ENCODE data around the gene ACKR3.

ACKR3 gene

DNA sequence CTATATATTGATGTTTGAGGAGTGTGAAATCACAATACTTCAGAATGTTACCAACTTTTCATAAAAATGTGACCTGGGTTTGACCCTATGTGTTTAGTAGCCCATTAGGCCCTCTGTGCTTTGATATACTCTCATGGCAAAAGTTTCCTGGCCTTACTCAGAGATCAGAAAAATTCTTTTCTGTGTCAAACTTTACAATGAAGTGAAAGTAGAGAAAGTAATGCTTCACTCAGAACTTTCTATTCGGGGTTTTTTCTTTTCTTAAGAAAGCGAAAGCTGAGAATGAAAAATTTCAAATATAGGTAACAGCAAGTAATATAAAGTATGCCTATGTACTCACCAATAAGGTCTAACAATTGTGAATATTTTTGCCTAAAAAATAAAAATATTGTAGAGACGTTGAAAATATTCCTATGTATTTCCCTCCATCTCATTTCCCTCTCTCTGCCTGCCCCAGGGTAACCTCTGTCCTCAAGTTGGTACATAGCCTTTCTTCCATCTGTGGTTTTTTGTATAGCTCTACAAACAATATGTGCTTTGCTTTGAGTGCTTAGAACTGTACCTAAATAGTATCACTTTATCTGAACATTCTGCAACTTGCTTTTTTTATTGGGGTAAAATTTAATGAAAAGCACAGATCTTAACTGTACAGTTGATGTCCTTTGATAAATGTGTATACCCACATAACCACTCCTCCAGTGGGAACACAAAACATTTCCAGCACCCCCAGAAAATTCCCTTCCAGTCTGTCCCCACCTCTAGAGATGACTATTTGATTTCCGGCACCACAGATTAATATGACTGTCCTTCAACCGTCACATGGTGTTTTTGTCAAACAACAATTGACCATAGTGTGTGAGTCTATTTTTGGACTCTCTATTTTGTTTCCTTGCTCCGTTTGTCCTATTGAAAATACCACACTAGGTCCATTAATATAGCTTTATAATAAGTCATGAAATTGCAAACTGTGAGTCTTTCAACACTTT lies 10.3 kb upstream of the ACKR3 start:
- no peak overlapping the region for H3K9ac ChIP-seq (ENCODE audit: low read depth, low read length)
- no peaks in the 10 kb centered on the region for H3K4me1 ChIP-seq (ENCODE audit: insufficient read depth, low read length)
- no peaks in the 10 kb centered on the region for H3K27me3 ChIP-seq (ENCODE audit: insufficient read depth, low read length)
- no peaks in the 10 kb centered on the region for H3K36me3 ChIP-seq (ENCODE audit: insufficient read depth, low read length)
- H3K4me3 ChIP-seq (ENCODE audit: low read length), result no peak overlapping the region
- H3K27ac ChIP-seq (ENCODE audit: low read depth, low read length), result no peak overlapping the region
- 100% methylated on average over 2 of the region's 6 CpGs for WGBS
- H3K9me3 ChIP-seq (ENCODE audit: insufficient read depth, low read depth, low read length), result no peaks in the 10 kb centered on the region

DNA sequence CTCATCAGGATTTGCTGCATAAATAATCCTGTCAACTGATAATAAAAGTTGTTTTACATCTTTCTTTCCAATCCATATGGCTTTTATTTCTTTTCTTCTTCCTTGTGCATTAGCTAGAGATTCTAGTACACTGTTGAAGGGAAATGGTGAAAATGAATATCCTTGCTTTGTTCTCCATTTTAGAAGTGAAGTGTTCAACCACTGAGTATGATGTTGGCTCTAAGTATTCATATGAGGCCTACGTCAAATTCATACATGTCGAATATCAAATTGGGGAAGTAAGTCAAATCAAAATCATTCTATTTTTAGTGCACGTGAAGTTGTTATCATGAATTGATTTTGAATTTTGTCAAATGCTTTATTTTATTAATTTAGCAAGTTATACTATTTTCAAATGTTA lies 7.8 kb upstream of the ACKR3 start:
- Histone ChIP-seq H3K9ac (ENCODE audit: low read depth, low read length) (no peak overlapping the region), H3K36me3 (ENCODE audit: insufficient read depth, low read length) (no peaks in the 10 kb centered on the region), H3K9me3 (ENCODE audit: insufficient read depth, low read depth, low read length) (no peaks in the 10 kb centered on the region), H3K27ac (ENCODE audit: low read depth, low read length) (no peak overlapping the region), H3K4me3 (ENCODE audit: low read length) (no peak overlapping the region), H3K4me1 (ENCODE audit: insufficient read depth, low read length) (no peaks in the 10 kb centered on the region), H3K27me3 (ENCODE audit: insufficient read depth, low read length) (peaks cover 16% of the 10 kb centered on the region)
- WGBS, result 100% methylated on average over 2 of the region's 3 CpGs

DNA sequence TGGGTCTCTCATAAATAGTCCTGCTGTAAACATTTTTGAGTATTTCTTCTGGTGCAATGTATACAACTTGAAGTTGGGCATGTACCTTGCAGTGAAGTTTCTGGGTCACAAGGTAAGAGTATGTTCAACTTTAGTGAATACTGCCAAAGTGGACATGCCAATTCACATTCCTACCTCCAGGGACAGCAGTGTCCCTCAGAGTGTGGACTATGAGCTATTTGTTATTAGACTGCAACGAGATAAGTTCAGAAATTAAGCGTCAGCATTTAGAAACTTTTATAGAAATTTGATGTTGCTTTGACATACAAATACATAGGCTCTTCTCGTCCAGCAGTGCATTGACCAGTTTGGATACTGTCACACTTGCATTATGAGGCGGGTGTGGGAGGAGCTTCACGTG lies 7.2 kb upstream of the ACKR3 start:
- H3K27me3 ChIP-seq (ENCODE audit: insufficient read depth, low read length), result peaks cover 22% of the 10 kb centered on the region
- H3K27ac ChIP-seq (ENCODE audit: low read depth, low read length), result no peak overlapping the region
- H3K4me3 ChIP-seq (ENCODE audit: low read length), result no peak overlapping the region
- H3K9ac ChIP-seq (ENCODE audit: low read depth, low read length), result no peak overlapping the region
- no peaks in the 10 kb centered on the region for H3K9me3 ChIP-seq (ENCODE audit: insufficient read depth, low read depth, low read length)
- H3K36me3 ChIP-seq (ENCODE audit: insufficient read depth, low read length), result no peaks in the 10 kb centered on the region
- H3K4me1 ChIP-seq (ENCODE audit: insufficient read depth, low read length), result no peaks in the 10 kb centered on the region
- WGBS, result 93% methylated on average over 5 of the region's 5 CpGs

DNA sequence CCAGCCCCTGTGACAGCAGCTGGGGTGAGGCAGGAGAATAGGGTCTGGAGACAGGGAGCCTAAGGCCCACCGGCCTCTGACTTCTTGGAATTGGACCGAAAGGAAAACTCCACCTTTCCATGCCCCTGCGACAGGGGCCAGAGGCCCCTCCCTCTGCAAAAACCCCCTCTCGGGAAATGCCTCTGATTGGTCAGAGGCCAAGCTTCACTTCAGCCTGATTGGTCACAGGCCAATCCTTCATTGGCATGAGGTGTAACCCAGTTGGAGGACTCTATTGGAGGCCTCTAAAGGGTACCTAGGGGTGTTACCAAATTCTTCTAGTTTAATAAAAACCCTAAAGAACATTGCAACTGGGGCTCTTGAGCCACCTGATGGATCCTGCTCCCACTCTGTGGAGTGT lies 5.7 kb upstream of the ACKR3 start:
- Histone ChIP-seq H3K4me1 (ENCODE audit: insufficient read depth, low read length) (peaks cover 7% of the 10 kb centered on the region), H3K9me3 (ENCODE audit: insufficient read depth, low read depth, low read length) (no peaks in the 10 kb centered on the region), H3K27me3 (ENCODE audit: insufficient read depth, low read length) (peaks cover 37% of the 10 kb centered on the region), H3K9ac (ENCODE audit: low read depth, low read length) (no peak overlapping the region), H3K27ac (ENCODE audit: low read depth, low read length) (no peak overlapping the region), H3K36me3 (ENCODE audit: insufficient read depth, low read length) (no peaks in the 10 kb centered on the region), H3K4me3 (ENCODE audit: low read length) (no peak overlapping the region)
- WGBS, result 94% methylated on average over 4 of the region's 4 CpGs

DNA sequence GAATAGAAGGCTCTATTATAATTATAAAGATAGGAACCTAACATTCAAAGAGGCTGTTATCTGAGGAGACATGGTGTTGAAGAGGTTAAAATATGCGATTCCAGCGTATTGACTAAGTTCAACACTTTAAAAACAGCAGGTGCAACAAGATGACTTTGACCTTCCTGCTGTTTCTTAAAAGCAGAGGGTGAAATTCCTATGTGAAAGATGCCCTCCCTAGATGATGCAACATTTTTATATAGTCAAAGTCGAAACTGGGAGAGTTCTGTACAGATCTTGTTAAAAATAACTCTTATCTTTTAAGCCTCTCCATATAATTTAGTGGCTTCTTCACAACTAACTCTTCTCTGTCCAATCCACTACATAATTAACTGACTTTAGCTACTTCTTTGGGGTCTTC lies 4.4 kb upstream of the ACKR3 start:
- peaks cover 43% of the 10 kb centered on the region for H3K27me3 ChIP-seq (ENCODE audit: insufficient read depth, low read length)
- 74% methylated on average over 3 of the region's 3 CpGs for WGBS
- no peak overlapping the region for H3K4me3 ChIP-seq (ENCODE audit: low read length)
- H3K4me1 ChIP-seq (ENCODE audit: insufficient read depth, low read length), result peaks cover 18% of the 10 kb centered on the region
- no peaks in the 10 kb centered on the region for H3K36me3 ChIP-seq (ENCODE audit: insufficient read depth, low read length)
- no peak overlapping the region for H3K9ac ChIP-seq (ENCODE audit: low read depth, low read length)
- no peak overlapping the region for H3K27ac ChIP-seq (ENCODE audit: low read depth, low read length)
- no peaks in the 10 kb centered on the region for H3K9me3 ChIP-seq (ENCODE audit: insufficient read depth, low read depth, low read length)

DNA sequence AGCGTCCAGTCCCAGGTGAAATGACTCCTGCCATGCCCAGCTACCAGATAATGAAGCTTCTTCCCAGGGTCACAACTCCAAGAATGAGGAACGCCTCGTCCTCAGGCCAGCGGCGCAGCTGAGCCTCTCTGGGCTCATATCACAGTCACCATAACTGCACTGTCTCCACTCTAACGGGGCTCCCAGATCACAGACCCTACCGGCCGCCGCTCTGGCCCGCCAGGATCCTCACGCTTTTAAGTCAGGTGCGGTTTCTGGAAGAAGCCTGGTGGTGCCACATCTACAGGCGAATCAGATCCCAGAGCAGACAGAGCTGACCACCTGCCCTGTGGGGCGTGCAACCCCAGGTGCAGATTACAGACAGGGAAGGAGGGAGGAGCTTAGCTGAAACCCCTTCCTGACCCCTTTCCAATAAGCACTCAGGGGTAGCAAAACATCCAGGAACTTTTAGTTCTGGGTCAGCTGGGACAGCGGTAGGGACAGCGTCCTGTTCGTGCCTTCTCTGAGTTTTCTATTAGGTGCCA lies 3.7 kb upstream of the ACKR3 start:
- Histone ChIP-seq H3K4me3 (ENCODE audit: low read length) (no peak overlapping the region), H3K9me3 (ENCODE audit: insufficient read depth, low read depth, low read length) (no peaks in the 10 kb centered on the region), H3K9ac (ENCODE audit: low read depth, low read length) (no peak overlapping the region), H3K4me1 (ENCODE audit: insufficient read depth, low read length) (peaks cover 25% of the 10 kb centered on the region), H3K27me3 (ENCODE audit: insufficient read depth, low read length) (peaks cover 43% of the 10 kb centered on the region), H3K36me3 (ENCODE audit: insufficient read depth, low read length) (no peaks in the 10 kb centered on the region), H3K27ac (ENCODE audit: low read depth, low read length) (no peak overlapping the region)
- WGBS, result 91% methylated on average over 17 of the region's 17 CpGs

DNA sequence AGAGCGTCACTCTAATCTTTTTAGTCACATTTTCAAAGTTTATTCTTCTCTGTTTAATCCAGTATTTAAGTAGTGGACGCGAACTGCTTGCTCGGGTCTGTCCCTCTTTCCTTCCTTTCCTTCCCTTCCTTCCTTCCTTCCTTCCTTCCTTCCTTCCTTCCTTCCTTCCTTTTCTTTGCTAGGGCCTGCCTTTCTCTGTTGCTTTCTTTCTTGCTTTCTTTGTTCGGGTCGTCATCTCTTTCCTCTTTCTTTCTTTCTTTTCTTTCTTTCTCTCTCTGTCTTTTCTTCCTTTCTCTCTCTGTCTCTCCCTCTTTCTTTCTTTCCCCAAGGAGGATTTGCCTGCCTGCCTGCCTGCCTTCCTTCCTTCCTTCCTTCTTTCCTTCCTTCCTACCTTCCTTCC lies 3.0 kb upstream of the ACKR3 start:
- Histone ChIP-seq H3K27me3 (ENCODE audit: insufficient read depth, low read length) (peaks cover 43% of the 10 kb centered on the region), H3K4me1 (ENCODE audit: insufficient read depth, low read length) (peaks cover 32% of the 10 kb centered on the region)
- 87% methylated on average over 6 of the region's 6 CpGs for WGBS

DNA sequence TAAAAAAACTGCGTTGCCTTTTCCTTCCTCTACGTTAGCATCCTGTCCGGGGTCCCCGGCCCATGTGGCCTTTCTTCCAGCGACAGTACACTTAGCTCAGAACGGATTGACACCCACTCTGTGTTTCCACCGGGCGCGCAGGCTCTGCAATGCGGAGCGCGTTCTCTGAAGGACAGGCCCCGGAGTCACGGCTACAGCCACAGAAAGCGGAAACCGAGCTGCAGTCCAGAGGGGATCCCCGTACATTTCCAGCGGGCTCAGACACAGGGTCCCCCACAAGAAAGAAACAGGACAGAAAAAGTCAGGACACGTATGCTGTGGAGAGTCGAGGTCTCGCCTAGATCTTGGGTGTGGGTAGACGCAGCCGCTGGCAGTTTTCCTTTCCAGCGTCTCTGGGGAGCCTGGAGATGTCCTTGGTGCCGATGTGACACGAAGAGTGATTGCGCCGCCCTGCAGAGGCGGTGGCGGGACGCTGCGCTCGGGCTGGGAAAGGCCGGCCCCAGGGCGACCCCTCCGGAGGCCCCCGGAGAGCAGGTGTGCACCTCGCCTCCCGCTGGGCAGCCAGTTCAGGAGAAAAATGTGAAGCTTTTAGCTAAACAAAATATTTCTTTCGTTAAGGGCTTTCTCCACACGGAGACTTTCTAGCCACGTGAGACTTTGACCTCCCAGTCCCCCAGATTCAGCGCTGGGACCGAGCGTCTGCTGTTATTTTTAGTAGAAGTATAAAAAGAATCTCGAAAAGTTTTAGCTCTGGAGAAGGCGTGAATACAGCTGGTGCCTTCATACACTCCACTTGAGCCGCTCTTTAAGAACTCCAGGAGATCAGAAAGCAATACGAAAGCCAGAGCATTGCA lies 1.3 kb upstream of the ACKR3 start:
- Histone ChIP-seq H3K9ac (ENCODE audit: low read depth, low read length) (peak overlapping the region; percentile 36; the same call in 1 of the 2 replicates), H3K27me3 (ENCODE audit: insufficient read depth, low read length) (peaks cover 43% of the 10 kb centered on the region), H3K27ac (ENCODE audit: low read depth, low read length) (no peak overlapping the region)

More for the DNA sequence above, 3.0 kb upstream of the ACKR3 start:
- Histone ChIP-seq H3K36me3 (ENCODE audit: insufficient read depth, low read length) (no peaks in the 10 kb centered on the region), H3K9ac (ENCODE audit: low read depth, low read length) (no peak overlapping the region), H3K27ac (ENCODE audit: low read depth, low read length) (no peak overlapping the region), H3K4me3 (ENCODE audit: low read length) (no peak overlapping the region), H3K9me3 (ENCODE audit: insufficient read depth, low read depth, low read length) (no peaks in the 10 kb centered on the region)

DNA sequence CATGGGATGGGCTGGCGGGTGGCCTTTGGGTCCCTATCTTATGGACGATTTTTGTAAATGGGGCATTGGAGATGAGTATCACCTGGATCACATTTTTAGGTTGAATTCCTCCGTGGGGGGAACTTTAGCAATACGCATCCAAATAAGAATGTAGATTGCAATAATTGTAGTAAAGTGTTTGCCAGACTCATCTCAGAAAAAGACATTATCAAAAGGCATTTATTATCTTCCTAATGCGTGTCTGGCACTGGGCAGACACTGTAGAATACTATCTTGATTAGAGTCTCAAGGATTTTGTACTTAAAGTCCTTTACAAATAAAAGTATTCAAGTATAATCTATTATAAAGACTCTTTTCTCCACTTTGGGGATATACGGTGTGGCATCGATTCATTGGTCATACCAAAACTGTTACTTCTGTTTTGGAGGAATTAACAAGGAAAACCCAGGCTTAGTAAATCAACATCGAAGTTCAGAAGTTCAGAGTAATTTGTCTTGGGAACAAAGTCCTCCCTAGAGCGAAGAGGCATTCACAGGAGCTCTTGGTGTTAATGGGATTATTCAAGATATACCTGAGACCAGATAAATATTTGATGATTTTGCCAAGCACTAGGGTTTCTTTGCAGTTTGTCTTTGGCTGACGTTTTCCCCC lies 578 bp upstream of the ACKR3 start:
- no peak overlapping the region for H3K9ac ChIP-seq (ENCODE audit: low read depth, low read length)
- peaks cover 43% of the 10 kb centered on the region for H3K27me3 ChIP-seq (ENCODE audit: insufficient read depth, low read length)
- peaks cover 46% of the 10 kb centered on the region for H3K4me1 ChIP-seq (ENCODE audit: insufficient read depth, low read length)
- 31% methylated on average over 9 of the region's 10 CpGs for WGBS
- H3K4me3 ChIP-seq (ENCODE audit: low read length), result peak overlapping the region; percentile 52
- no peak overlapping the region for H3K27ac ChIP-seq (ENCODE audit: low read depth, low read length)
- H3K9me3 ChIP-seq (ENCODE audit: insufficient read depth, low read depth, low read length), result no peaks in the 10 kb centered on the region
- no peaks in the 10 kb centered on the region for H3K36me3 ChIP-seq (ENCODE audit: insufficient read depth, low read length)

More for the DNA sequence above, 1.3 kb upstream of the ACKR3 start:
- H3K36me3 ChIP-seq (ENCODE audit: insufficient read depth, low read length), result no peaks in the 10 kb centered on the region
- H3K4me1 ChIP-seq (ENCODE audit: insufficient read depth, low read length), result peaks cover 46% of the 10 kb centered on the region
- no peaks in the 10 kb centered on the region for H3K9me3 ChIP-seq (ENCODE audit: insufficient read depth, low read depth, low read length)
- H3K4me3 ChIP-seq (ENCODE audit: low read length), result peak overlapping the region; percentile 52
- 4% methylated on average over 49 of the region's 49 CpGs for WGBS

DNA sequence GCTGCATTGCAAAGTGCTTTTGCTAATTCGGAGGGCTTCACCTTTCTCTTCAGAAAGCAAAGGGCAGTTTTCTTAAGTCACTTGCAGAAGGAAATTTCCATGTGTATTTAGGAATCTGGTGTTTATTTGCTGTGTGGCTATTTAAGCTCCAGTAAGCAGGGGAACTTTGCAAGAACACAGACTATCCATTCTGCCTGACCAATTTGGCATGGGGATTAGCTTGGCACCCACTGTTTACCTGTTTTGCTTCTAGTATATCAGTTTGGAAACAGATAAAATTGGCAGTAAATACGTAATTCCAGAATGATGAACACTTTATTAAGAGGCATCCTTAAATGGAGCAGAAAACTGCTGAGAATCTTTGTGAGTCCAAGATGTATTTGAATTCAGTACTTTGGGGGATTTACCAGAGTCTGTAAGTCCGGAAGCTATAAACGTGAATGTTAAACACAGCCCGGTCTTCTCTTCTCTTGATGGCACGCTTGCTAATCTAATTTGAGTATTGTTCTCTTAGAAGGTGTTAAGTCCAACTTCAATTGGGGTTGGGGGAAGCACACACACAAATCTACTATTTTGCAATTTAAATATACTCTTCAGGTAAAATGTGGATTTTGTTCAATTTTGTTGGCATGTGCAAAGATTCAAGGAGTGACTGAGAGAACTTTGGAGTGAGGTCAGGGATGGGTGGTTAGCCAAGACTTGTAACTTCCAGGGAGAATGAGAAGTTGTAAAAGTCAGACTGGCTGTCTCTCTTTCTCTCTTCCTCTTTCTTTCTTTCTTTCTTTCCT lies 650 bp downstream of the ACKR3 start:
- peak overlapping the region; percentile 54; the same call in 1 of the 2 replicates for H3K27ac ChIP-seq (ENCODE audit: low read depth, low read length)
- 33% methylated on average over 5 of the region's 6 CpGs for WGBS
- no peaks in the 10 kb centered on the region for H3K9me3 ChIP-seq (ENCODE audit: insufficient read depth, low read depth, low read length)
- peaks cover 43% of the 10 kb centered on the region for H3K27me3 ChIP-seq (ENCODE audit: insufficient read depth, low read length)
- no peaks in the 10 kb centered on the region for H3K36me3 ChIP-seq (ENCODE audit: insufficient read depth, low read length)
- peaks cover 46% of the 10 kb centered on the region for H3K4me1 ChIP-seq (ENCODE audit: insufficient read depth, low read length)
- H3K9ac ChIP-seq (ENCODE audit: low read depth, low read length), result peak overlapping the region; percentile 27; the same call in 1 of the 2 replicates
- H3K4me3 ChIP-seq (ENCODE audit: low read length), result peak overlapping the region; percentile 52

Data from HUES64 (cell line).